Thoracic aorta (tissue), 2 donors: ENCODE measurements around the gene NCKIPSD. TPM values are rescaled to one million over a fixed set of nuclear protein-coding genes. Genes with fewer than 3 reads are reported as not detected.

Experiments
- ATAC-seq: fragments of 150-250 bp; one replicate; pipeline ENCODE4 v1.8.0; 2017; ENCODE audit warnings: low read depth; ENCODE audit not compliant: insufficient number of reproducible peaks, low FRiP score
- DNase-seq: peaks from one replicate; pipeline ENCODE4 v3.0.0-alpha.2; 2020; ENCODE audit warnings: low spot score
- H3K27ac ChIP-seq, 2 donors: fragments of 200-600 bp; sonication (generic); 1 replicate in 1 of 2; 2 replicates in 1 of 2; pipeline ENCODE4 v1.5.1; 2016; ENCODE audit warnings: mild to moderate bottlenecking in 2 of 2, moderate library complexity in 2 of 2
- H3K27me3 ChIP-seq: fragments of 200-600 bp; sonication (generic); replicated peaks from 2 replicates; pipeline ENCODE4 v1.6.0; 2016; ENCODE audit warnings: mild to moderate bottlenecking; ENCODE audit not compliant: insufficient read depth
- H3K36me3 ChIP-seq: fragments of 200-600 bp; sonication (generic); one replicate; pipeline ENCODE4 v1.5.1; 2016
- H3K4me1 ChIP-seq, 2 donors: fragments of 200-600 bp; sonication (generic); 1 replicate in 1 of 2; 2 replicates in 1 of 2; pipeline versions ENCODE4 v1.5.1 to v1.6.0; 2016; ENCODE audit warnings: low read depth in 2 of 2, mild to moderate bottlenecking in 1 of 2; ENCODE audit not compliant: control insufficient read depth in 1 of 2
- H3K4me3 ChIP-seq: fragments of 200-600 bp; sonication (generic); 2 replicates; pipeline ENCODE4 v1.5.1; 2016; ENCODE audit warnings: mild to moderate bottlenecking
- H3K9me3 ChIP-seq: fragments of 200-600 bp; sonication (generic); 2 replicates; pipeline ENCODE4 v1.5.1; 2016
- total RNA-seq, 2 donors: library from RNA; depleted of rRNA; stranded (reverse); fragments of >200 nt; gene quantifications; one replicate each; pipeline versions ENCODE4 v1.1.0 to v1.2.3, GENCODE V29; 2016
- TF ChIP-seq, protein P1 (sequence below): fragments of 200-600 bp; sonication (generic); IDR thresholded peaks from one replicate; pipeline ENCODE4 v1.5.1; 2019; ENCODE audit warnings: antibody characterized with exemption

The NCKIPSD gene
- total RNA-seq, 2 donors from 2014 or later: 59.6 to 101 TPM

DNA sequence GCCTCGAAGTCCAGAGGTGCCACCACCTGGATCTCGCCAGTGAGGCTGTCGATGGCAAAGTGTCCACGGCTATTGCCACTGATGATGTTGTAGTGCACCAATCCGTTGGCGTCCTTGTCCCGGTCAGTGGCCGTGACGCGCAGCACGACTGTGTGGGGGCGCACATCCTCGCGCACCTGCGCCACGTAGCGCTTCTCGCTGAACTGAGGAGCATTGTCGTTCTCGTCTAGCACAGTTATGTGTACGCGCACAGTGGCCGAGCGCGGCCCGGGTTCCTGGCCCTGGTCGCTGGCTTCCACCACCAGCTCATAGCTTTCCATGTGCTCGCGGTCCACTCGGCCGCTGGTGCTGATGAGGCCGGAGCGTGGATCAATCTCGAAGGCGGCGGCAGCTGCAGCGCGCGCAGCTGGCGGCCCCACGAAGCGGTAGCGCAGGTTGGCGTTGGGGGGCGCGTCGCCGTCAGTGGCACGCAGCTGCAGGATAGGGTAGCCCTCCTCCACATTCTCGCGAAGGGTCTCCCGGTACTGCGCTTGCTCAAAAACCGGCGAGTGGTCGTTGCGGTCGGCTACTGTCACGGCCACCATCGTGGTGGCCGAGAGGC is 24.8 kb downstream of the NCKIPSD start:
- peak overlapping the region; percentile 69 for H3K4me3 ChIP-seq
- TF ChIP-seq, protein P1, sequence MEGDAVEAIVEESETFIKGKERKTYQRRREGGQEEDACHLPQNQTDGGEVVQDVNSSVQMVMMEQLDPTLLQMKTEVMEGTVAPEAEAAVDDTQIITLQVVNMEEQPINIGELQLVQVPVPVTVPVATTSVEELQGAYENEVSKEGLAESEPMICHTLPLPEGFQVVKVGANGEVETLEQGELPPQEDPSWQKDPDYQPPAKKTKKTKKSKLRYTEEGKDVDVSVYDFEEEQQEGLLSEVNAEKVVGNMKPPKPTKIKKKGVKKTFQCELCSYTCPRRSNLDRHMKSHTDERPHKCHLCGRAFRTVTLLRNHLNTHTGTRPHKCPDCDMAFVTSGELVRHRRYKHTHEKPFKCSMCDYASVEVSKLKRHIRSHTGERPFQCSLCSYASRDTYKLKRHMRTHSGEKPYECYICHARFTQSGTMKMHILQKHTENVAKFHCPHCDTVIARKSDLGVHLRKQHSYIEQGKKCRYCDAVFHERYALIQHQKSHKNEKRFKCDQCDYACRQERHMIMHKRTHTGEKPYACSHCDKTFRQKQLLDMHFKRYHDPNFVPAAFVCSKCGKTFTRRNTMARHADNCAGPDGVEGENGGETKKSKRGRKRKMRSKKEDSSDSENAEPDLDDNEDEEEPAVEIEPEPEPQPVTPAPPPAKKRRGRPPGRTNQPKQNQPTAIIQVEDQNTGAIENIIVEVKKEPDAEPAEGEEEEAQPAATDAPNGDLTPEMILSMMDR: no peak
- ATAC-seq: no peak
- no peaks in the 10 kb centered on the region for H3K27me3 ChIP-seq
- peaks cover 4 to 26% of the 10 kb centered on the region in 2 donors for H3K4me1 ChIP-seq
- DNase-seq: no peak
- no peak overlapping the region for H3K27ac ChIP-seq
- H3K9me3 ChIP-seq: no peaks in the 10 kb centered on the region
- no peaks in the 10 kb centered on the region for H3K36me3 ChIP-seq

DNA sequence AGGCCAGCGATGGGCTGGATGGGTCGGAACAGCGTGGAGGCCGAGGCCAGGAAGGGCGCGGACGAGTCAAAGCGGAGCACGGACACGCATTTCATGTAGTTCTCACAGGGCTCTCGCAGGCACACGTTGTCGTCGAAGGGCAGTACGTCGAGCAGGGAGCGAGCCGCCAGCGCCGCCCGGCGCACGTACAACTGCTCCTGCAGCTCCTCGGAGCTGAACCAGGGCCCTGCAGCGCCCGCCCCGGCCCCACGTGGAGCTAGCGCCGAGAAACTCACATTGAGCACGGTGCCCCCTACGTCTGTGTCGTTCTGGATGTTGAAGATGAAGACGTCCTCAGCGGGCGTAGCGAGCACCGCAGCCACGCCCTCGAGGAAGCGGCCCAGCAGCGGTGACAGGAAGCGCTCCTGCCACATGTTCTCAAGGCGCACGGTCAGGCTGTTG is 28.9 kb downstream of the NCKIPSD start:
- Histone ChIP-seq H3K4me1 (peaks cover 9 to 20% of the 10 kb centered on the region in 2 donors), H3K9me3 (no peaks in the 10 kb centered on the region), H3K36me3 (no peaks in the 10 kb centered on the region), H3K27me3 (no peaks in the 10 kb centered on the region), H3K27ac (peak overlapping the region in 1 of 2 donors; percentile 66), H3K4me3 (peak overlapping the region; percentile 72)
- TF ChIP-seq, protein P1: no peak
- ATAC-seq (no peak), DNase-seq (no peak)

DNA sequence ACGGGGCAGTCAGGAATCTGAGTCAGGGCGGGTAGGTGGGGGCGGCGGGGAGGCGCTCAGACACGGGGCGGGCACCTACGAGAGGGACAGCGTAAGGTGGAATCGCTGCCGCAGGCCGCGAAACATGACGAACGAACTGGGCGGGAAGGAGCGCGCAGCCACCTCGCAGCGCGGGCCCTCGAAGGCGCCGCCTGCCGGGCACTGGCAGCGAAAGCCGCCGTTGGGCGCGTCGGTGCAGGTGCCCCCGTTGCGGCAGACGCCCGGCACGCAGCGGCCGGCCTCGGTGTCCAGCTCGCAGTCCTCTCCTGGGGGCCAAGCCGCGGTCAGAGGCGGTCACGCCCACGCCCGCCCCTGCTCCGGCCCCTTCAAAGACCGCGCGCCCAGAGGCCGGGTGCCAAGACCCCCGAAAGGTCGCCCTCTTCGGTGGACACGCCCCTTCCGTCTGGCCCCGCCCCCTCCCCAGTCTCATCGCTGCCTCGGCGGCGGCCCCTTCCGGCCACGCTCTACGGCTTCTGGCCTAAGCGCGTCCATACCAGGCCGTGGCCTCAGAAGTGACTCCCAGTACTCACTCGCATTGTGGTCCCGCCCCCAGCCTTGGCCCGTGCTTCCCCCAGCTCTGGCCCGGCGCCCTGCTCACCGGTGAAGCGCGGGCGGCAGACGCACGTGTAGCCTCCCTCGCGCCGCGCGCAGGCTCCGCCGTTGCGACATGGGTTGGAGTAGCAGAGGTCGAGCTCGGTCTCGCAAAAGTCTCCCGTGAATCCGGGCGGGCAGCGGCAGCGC is 29.5 kb downstream of the NCKIPSD start:
- H3K4me3 ChIP-seq: peak overlapping the region; percentile 72
- H3K4me1 ChIP-seq: peaks cover 6 to 15% of the 10 kb centered on the region in 2 donors
- H3K27me3 ChIP-seq: no peaks in the 10 kb centered on the region
- TF ChIP-seq, protein P1: peak; percentile 76
- DNase-seq: peak; percentile 66
- H3K27ac ChIP-seq: peak overlapping the region; percentile 51 to 66
- no peaks in the 10 kb centered on the region for H3K36me3 ChIP-seq
- ATAC-seq: peak; percentile 69
- H3K9me3 ChIP-seq: no peaks in the 10 kb centered on the region

DNA sequence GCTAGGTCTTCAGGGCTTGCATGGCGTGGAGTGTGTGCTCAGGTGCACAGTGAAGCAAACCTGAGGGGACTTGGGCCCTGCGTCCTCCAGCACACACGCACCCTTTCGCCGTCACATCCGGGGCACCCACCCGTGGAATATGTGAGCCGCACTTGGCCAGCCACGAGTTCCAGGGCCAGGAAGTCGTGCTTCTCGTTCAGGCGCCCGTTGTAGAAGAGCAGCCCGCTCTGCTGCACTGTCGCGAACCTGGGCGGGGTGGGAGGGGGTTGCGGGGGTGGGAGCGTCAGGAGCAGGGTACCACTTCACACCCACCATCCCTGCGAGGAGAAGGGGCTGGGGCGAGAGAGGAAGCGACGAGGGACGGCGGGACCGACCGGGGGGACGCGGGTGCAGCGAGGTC is 30.1 kb downstream of the NCKIPSD start:
- no peaks in the 10 kb centered on the region for H3K36me3 ChIP-seq
- H3K9me3 ChIP-seq: no peaks in the 10 kb centered on the region
- peak overlapping the region; percentile 51 to 66 for H3K27ac ChIP-seq
- DNase-seq: no peak
- peak overlapping the region; percentile 72 for H3K4me3 ChIP-seq
- TF ChIP-seq, protein P1: no peak
- no peak for ATAC-seq
- no peaks in the 10 kb centered on the region for H3K27me3 ChIP-seq
- peaks cover 5 to 10% of the 10 kb centered on the region in 2 donors for H3K4me1 ChIP-seq

DNA sequence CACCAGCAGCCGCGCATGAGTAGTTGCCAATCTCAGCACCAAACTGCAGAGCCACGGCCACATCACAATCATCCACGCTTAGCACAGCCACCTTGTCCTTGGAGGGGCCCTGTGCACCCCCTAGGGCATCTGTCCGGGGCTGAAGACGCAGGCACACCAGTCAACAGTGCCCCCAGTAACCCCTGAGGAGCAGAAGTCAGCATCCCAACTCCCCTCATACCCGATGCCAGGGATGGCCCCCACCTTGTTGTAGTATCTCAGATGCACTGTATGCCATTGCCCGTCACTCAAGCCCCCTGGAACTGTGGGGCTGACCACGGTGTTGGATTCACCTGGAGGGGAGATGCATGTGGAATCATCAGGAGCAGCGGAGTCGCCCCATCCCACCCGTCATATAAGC is 30.7 kb downstream of the NCKIPSD start:
- DNase-seq (no peak), ATAC-seq (no peak)
- peak overlapping the region; percentile 72 for H3K4me3 ChIP-seq
- peak overlapping the region; percentile 51 to 66 for H3K27ac ChIP-seq
- TF ChIP-seq, protein P1: no peak
- no peaks in the 10 kb centered on the region for H3K9me3 ChIP-seq
- H3K27me3 ChIP-seq: no peaks in the 10 kb centered on the region
- H3K4me1 ChIP-seq: peaks cover 5 to 10% of the 10 kb centered on the region in 2 donors
- no peaks in the 10 kb centered on the region for H3K36me3 ChIP-seq
